OCI-LY3 (cell line): ENCODE results near the gene SLC6A6.

Experiments
- H2AFZ ChIP-seq: fragments of 200-600, 300-600 bp; shearing (Covaris generic); 2 replicates; pipeline ENCODE4 v1.6.0; 2014; ENCODE audit warnings: antibody characterized with exemption, low read depth, low read length
- H3K27ac ChIP-seq: fragments of 200-600, 300-600 bp; sonication (generic); 2 replicates; pipeline ENCODE4 v1.5.1; 2014; ENCODE audit warnings: mild to moderate bottlenecking, low read length, moderate library complexity, mixed read lengths
- H3K27me3 ChIP-seq: fragments of 200-600, 300-600 bp; sonication (generic); 2 replicates; pipeline ENCODE4 v1.6.1; 2014; ENCODE audit warnings: low read depth, low read length, mixed read lengths
- H3K36me3 ChIP-seq: fragments of 200-600, 300-600 bp; sonication (generic); replicated peaks from 2 replicates; pipeline ENCODE3; 2014; ENCODE audit warnings: low read depth, low read length, mixed read lengths
- H3K4me1 ChIP-seq: fragments of 300-600, 200-600 bp; sonication (generic); 2 replicates; pipeline ENCODE4 v1.6.1; 2014; ENCODE audit warnings: low read length, mixed read lengths
- H3K4me2 ChIP-seq: fragments of 200-600, 300-600 bp; sonication (generic); 2 replicates; pipeline ENCODE4 v1.6.1; 2014; ENCODE audit warnings: low read length, mixed read lengths
- H3K4me3 ChIP-seq: fragments of 300-600, 200-600 bp; sonication (generic); 2 replicates; pipeline ENCODE4 v1.5.1; 2014; ENCODE audit warnings: antibody characterized with exemption, mild to moderate bottlenecking, low read length, moderate library complexity
- H3K79me2 ChIP-seq: fragments of 300-600, 200-600 bp; shearing (Covaris generic); 2 replicates; pipeline ENCODE4 v1.6.1; 2014; ENCODE audit warnings: mild to moderate bottlenecking, low read length, mixed read lengths
- H3K9ac ChIP-seq: fragments of 300-600, 200-600 bp; shearing (Covaris generic); 2 replicates; pipeline ENCODE4 v1.6.0; 2014; ENCODE audit warnings: mild to moderate bottlenecking, low read length, moderate library complexity
- H3K9me3 ChIP-seq: fragments of 200-600, 300-600 bp; shearing (Covaris generic); 2 replicates; pipeline ENCODE4 v1.6.1; 2014; ENCODE audit warnings: low read length, mixed read lengths; ENCODE audit not compliant: insufficient read depth
- H4K20me1 ChIP-seq: fragments of 200-600, 300-600 bp; sonication (generic); 2 replicates; pipeline ENCODE4 v1.6.1; 2016; ENCODE audit warnings: low read length, mixed read lengths; ENCODE audit not compliant: insufficient read depth
- EZH2phosphoT487 ChIP-seq: fragments of 200-600 bp; shearing (Covaris generic); IDR thresholded peaks from 2 replicates; pipeline ENCODE4 v1.6.1; 2018; ENCODE audit warnings: antibody characterized with exemption, mixed run types, low read depth
- TF ChIP-seq, protein P1 (sequence below): fragments of 200-600, 300-600 bp; sonication (generic); IDR thresholded peaks from 2 replicates; pipeline ENCODE4 v1.5.1; 2014; ENCODE audit warnings: antibody characterized with exemption, low read length, low read depth

The SLC6A6 gene

GRCh38 chr3:14522768-14523167 lies 120.4 kb downstream of the SLC6A6 start:
- no peak overlapping the region for H3K27ac ChIP-seq

DNA sequence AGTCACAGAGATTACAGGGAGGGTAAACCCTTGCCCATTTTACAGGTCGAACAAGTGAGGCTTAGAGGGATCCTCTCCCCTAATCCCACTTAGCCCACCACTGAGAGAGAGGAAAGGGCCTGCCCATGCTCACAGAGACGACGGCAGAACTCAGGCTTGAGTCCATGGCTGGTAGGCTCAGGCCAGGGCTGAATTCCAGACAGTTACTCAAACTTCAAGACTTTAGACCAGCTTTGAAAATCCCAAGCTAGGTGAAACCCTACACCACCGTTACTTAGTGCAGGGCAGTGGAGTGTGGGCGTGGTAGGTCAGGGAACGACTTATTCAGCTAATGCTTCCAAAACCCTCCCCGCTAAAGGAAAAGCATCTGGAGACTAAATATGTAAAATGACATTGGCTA lies 121.4 kb downstream of the SLC6A6 start:
- H3K4me3 ChIP-seq: no peak overlapping the region
- no peak overlapping the region for H2AFZ ChIP-seq
- TF ChIP-seq EZH2phosphoT487: no peak
- TF ChIP-seq, protein P1, sequence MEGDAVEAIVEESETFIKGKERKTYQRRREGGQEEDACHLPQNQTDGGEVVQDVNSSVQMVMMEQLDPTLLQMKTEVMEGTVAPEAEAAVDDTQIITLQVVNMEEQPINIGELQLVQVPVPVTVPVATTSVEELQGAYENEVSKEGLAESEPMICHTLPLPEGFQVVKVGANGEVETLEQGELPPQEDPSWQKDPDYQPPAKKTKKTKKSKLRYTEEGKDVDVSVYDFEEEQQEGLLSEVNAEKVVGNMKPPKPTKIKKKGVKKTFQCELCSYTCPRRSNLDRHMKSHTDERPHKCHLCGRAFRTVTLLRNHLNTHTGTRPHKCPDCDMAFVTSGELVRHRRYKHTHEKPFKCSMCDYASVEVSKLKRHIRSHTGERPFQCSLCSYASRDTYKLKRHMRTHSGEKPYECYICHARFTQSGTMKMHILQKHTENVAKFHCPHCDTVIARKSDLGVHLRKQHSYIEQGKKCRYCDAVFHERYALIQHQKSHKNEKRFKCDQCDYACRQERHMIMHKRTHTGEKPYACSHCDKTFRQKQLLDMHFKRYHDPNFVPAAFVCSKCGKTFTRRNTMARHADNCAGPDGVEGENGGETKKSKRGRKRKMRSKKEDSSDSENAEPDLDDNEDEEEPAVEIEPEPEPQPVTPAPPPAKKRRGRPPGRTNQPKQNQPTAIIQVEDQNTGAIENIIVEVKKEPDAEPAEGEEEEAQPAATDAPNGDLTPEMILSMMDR: no peak
- H4K20me1 ChIP-seq: no peaks in the 10 kb centered on the region
- H3K4me1 ChIP-seq: no peaks in the 10 kb centered on the region
- H3K9ac ChIP-seq: no peak overlapping the region
- no peaks in the 10 kb centered on the region for H3K36me3 ChIP-seq
- H3K4me2 ChIP-seq: no peak overlapping the region
- H3K9me3 ChIP-seq: no peaks in the 10 kb centered on the region
- no peaks in the 10 kb centered on the region for H3K79me2 ChIP-seq
- no peak overlapping the region for H3K27ac ChIP-seq
- H3K27me3 ChIP-seq: peaks cover 21% of the 10 kb centered on the region

More at GRCh38 chr3:14522768-14523167, 120.4 kb downstream of the SLC6A6 start:
- H4K20me1 ChIP-seq: no peaks in the 10 kb centered on the region
- peaks cover 11% of the 10 kb centered on the region for H3K27me3 ChIP-seq
- no peaks in the 10 kb centered on the region for H3K36me3 ChIP-seq
- no peak overlapping the region for H2AFZ ChIP-seq
- H3K4me3 ChIP-seq: no peak overlapping the region
- TF ChIP-seq, protein P1: no peak
- TF ChIP-seq EZH2phosphoT487: no peak
- H3K4me1 ChIP-seq: no peaks in the 10 kb centered on the region
- H3K4me2 ChIP-seq: no peak overlapping the region
- H3K9ac ChIP-seq: no peak overlapping the region
- H3K79me2 ChIP-seq: no peaks in the 10 kb centered on the region
- no peaks in the 10 kb centered on the region for H3K9me3 ChIP-seq

- H3K27me3 ChIP-seq: peaks cover 21% of the 10 kb centered on the region
- no peak overlapping the region for H2AFZ ChIP-seq
- no peak overlapping the region for H3K4me2 ChIP-seq
- no peaks in the 10 kb centered on the region for H3K79me2 ChIP-seq
- no peaks in the 10 kb centered on the region for H3K36me3 ChIP-seq
- no peak overlapping the region for H3K9ac ChIP-seq
- no peak overlapping the region for H3K27ac ChIP-seq
- H3K4me1 ChIP-seq: no peaks in the 10 kb centered on the region
- H3K4me3 ChIP-seq: no peak overlapping the region
- H3K9me3 ChIP-seq: no peaks in the 10 kb centered on the region
- H4K20me1 ChIP-seq: no peaks in the 10 kb centered on the region
- TF ChIP-seq, protein P1: no peak
- TF ChIP-seq EZH2phosphoT487: no peak
These were observed 121.9 kb downstream of the SLC6A6 start for GRCh38 chr3:14524311-14524711.

- Histone ChIP-seq H3K4me3 (no peak overlapping the region), H3K9me3 (no peaks in the 10 kb centered on the region), H3K27me3 (peaks cover 26% of the 10 kb centered on the region), H3K27ac (no peak overlapping the region), H2AFZ (no peak overlapping the region), H3K36me3 (no peaks in the 10 kb centered on the region), H4K20me1 (no peaks in the 10 kb centered on the region), H3K9ac (no peak overlapping the region), H3K4me1 (no peaks in the 10 kb centered on the region), H3K79me2 (no peaks in the 10 kb centered on the region), H3K4me2 (no peak overlapping the region)
- TF ChIP-seq, protein P1: no peak
- no peak for TF ChIP-seq EZH2phosphoT487
These were observed 122.7 kb downstream of the SLC6A6 start for GRCh38 chr3:14524920-14525660.
